Rectal smooth muscle tissue (tissue), 1 donor: ENCODE results near the gene GABRR1.
"Not testable (repeated sequence)": the region's sequence is repeated elsewhere in the genome, so short reads cannot be mapped to it uniquely, and the experiment has no call there.

ENCODE experiments used
- H3K27ac ChIP-seq: one replicate; pipeline ENCODE4 v1.7.0; 2013; ENCODE audit warnings: low read depth, low read length, inconsistent platforms
- H3K27me3 ChIP-seq: one replicate; pipeline ENCODE4 v1.7.0; 2013; ENCODE audit warnings: low read length; ENCODE audit not compliant: control insufficient read depth, insufficient read depth
- H3K36me3 ChIP-seq: one replicate; pipeline ENCODE4 v1.7.0; 2013; ENCODE audit warnings: low read length; ENCODE audit not compliant: control insufficient read depth, insufficient read depth
- H3K4me1 ChIP-seq: one replicate; pipeline ENCODE4 v1.7.0; 2013; ENCODE audit warnings: low read length; ENCODE audit not compliant: control insufficient read depth, insufficient read depth
- H3K4me3 ChIP-seq: one replicate; pipeline ENCODE4 v1.7.0; 2013; ENCODE audit warnings: low read length
- H3K9ac ChIP-seq: one replicate; pipeline ENCODE4 v1.7.0; 2013; ENCODE audit warnings: low read length

The GABRR1 gene

GRCh38 chr6:89244241-89244985 lies 27.3 kb upstream of the GABRR1 start:
- no peak overlapping the region for H3K4me3 ChIP-seq
- no peaks in the 10 kb centered on the region for H3K27me3 ChIP-seq
- H3K27ac ChIP-seq = no peak overlapping the region
- H3K4me1 ChIP-seq = no peaks in the 10 kb centered on the region
- H3K9ac ChIP-seq = no peak overlapping the region
- H3K36me3 ChIP-seq = no peaks in the 10 kb centered on the region

GRCh38 chr6:89243331-89243629 lies 26.1 kb upstream of the GABRR1 start:
- H3K36me3 ChIP-seq = no peaks in the 10 kb centered on the region
- H3K9ac ChIP-seq = no peak overlapping the region
- no peaks in the 10 kb centered on the region for H3K4me1 ChIP-seq
- H3K27me3 ChIP-seq = no peaks in the 10 kb centered on the region
- H3K27ac ChIP-seq = no peak overlapping the region
- H3K4me3 ChIP-seq = no peak overlapping the region

- Histone ChIP-seq H3K4me3 (no peak overlapping the region), H3K9ac (no peak overlapping the region), H3K36me3 (no peaks in the 10 kb centered on the region), H3K27ac (no peak overlapping the region), H3K27me3 (no peaks in the 10 kb centered on the region), H3K4me1 (no peaks in the 10 kb centered on the region)
These were observed 25.6 kb upstream of the GABRR1 start for GRCh38 chr6:89242574-89243330.

- Histone ChIP-seq H3K9ac (no peak overlapping the region), H3K36me3 (no peaks in the 10 kb centered on the region), H3K4me3 (no peak overlapping the region), H3K4me1 (no peaks in the 10 kb centered on the region), H3K27me3 (no peaks in the 10 kb centered on the region), H3K27ac (no peak overlapping the region)
These were observed 22.2 kb upstream of the GABRR1 start for GRCh38 chr6:89239338-89239737.

- Histone ChIP-seq H3K9ac (no peak overlapping the region), H3K27me3 (no peaks in the 10 kb centered on the region), H3K36me3 (no peaks in the 10 kb centered on the region), H3K27ac (no peak overlapping the region), H3K4me3 (no peak overlapping the region), H3K4me1 (no peaks in the 10 kb centered on the region)
These were observed 20.0 kb upstream of the GABRR1 start for GRCh38 chr6:89237158-89237557.

- H3K4me1 ChIP-seq, H3K27me3 ChIP-seq, H3K4me3 ChIP-seq, H3K9ac ChIP-seq, H3K36me3 ChIP-seq, H3K27ac ChIP-seq: not testable (repeated sequence)
These were observed 16.4 kb upstream of the GABRR1 start for GRCh38 chr6:89233605-89234004.

GRCh38 chr6:89222712-89223039 lies 5.5 kb upstream of the GABRR1 start:
- peaks cover 5% of the 10 kb centered on the region for H3K4me1 ChIP-seq
- H3K4me3 ChIP-seq = no peak overlapping the region
- H3K27ac ChIP-seq = peak overlapping the region; percentile 34
- no peak overlapping the region for H3K9ac ChIP-seq
- H3K36me3 ChIP-seq = no peaks in the 10 kb centered on the region
- H3K27me3 ChIP-seq = no peaks in the 10 kb centered on the region

- H3K4me3 ChIP-seq = no peak overlapping the region
- H3K36me3 ChIP-seq = no peaks in the 10 kb centered on the region
- no peaks in the 10 kb centered on the region for H3K27me3 ChIP-seq
- no peak overlapping the region for H3K9ac ChIP-seq
- peak overlapping the region; percentile 34 for H3K27ac ChIP-seq
- peaks cover 5% of the 10 kb centered on the region for H3K4me1 ChIP-seq
These were observed 5.0 kb upstream of the GABRR1 start for GRCh38 chr6:89221971-89222711.

GRCh38 chr6:89221129-89221528 lies 4.0 kb upstream of the GABRR1 start:
- peaks cover 5% of the 10 kb centered on the region for H3K4me1 ChIP-seq
- H3K4me3 ChIP-seq = no peak overlapping the region
- no peaks in the 10 kb centered on the region for H3K36me3 ChIP-seq
- no peak overlapping the region for H3K9ac ChIP-seq
- no peak overlapping the region for H3K27ac ChIP-seq
- no peaks in the 10 kb centered on the region for H3K27me3 ChIP-seq

- Histone ChIP-seq H3K36me3 (no peaks in the 10 kb centered on the region), H3K4me1 (no peaks in the 10 kb centered on the region), H3K9ac (no peak overlapping the region), H3K27me3 (no peaks in the 10 kb centered on the region), H3K4me3 (no peak overlapping the region), H3K27ac (no peak overlapping the region)
These were observed 747 bp downstream of the GABRR1 start for GRCh38 chr6:89216411-89216810.

- H3K27ac ChIP-seq = no peak overlapping the region
- no peaks in the 10 kb centered on the region for H3K27me3 ChIP-seq
- no peaks in the 10 kb centered on the region for H3K36me3 ChIP-seq
- H3K4me1 ChIP-seq = no peaks in the 10 kb centered on the region
- no peak overlapping the region for H3K9ac ChIP-seq
- no peak overlapping the region for H3K4me3 ChIP-seq
These were observed 1.8 kb downstream of the GABRR1 start for GRCh38 chr6:89215391-89215790.

GRCh38 chr6:89214197-89214596 lies 3.0 kb downstream of the GABRR1 start:
- no peak overlapping the region for H3K27ac ChIP-seq
- H3K36me3 ChIP-seq = no peaks in the 10 kb centered on the region
- H3K4me3 ChIP-seq = no peak overlapping the region

More at GRCh38 chr6:89214197-89214596, 3.0 kb downstream of the GABRR1 start:
- H3K27me3 ChIP-seq = no peaks in the 10 kb centered on the region
- no peaks in the 10 kb centered on the region for H3K4me1 ChIP-seq
- H3K9ac ChIP-seq = no peak overlapping the region
